Measurements from ENCODE around the gene OTOS.

The OTOS gene

GRCh38 chr2:240161087-240161750 lies 20.8 kb upstream of the OTOS start:
- no peak for TF ChIP-seq CTCF (IDR thresholded peaks at IDR 0.05; ENCODE audit: control extremely low read depth, extremely low read depth, low read depth, missing control alignments)
- ChIA-PET CTCF (no interaction called here), POLR2A (no interaction called here)
- no peak for DNase-seq (ENCODE audit: extremely low spot score)

- no peak for TF ChIP-seq CTCF (IDR thresholded peaks at IDR 0.05; ENCODE audit: control extremely low read depth, extremely low read depth, low read depth, missing control alignments)
- DNase-seq (ENCODE audit: extremely low spot score), result no peak
- ChIA-PET CTCF (interaction anchor here (0.9 kb wide), 1 partner anchor 10 kb away, joined by 4 read pairs; no protein-coding TSS in a partner anchor), POLR2A (no interaction called here)
These were observed 20.0 kb upstream of the OTOS start for GRCh38 chr2:240160291-240161086.

- ChIA-PET POLR2A (no interaction called here), CTCF (interaction anchor here (0.9 kb wide), 1 partner anchor 9 kb away, joined by 4 read pairs; no protein-coding TSS in a partner anchor)
- TF ChIP-seq CTCF (IDR thresholded peaks at IDR 0.05; ENCODE audit: control extremely low read depth, extremely low read depth, low read depth, missing control alignments), result no peak
- DNase-seq (ENCODE audit: extremely low spot score), result no peak
These were observed 18.9 kb upstream of the OTOS start for GRCh38 chr2:240159251-240159839.

- CTCF ChIA-PET, result interaction anchor here (2.1 kb wide), 1 partner anchor 13 kb away, joined by 6 read pairs; no protein-coding TSS in a partner anchor
- no peak for TF ChIP-seq CTCF (IDR thresholded peaks at IDR 0.05; ENCODE audit: control extremely low read depth, extremely low read depth, low read depth, missing control alignments)
- DNase-seq (ENCODE audit: extremely low spot score), result no peak
- POLR2A ChIA-PET, result no interaction called here
These were observed 16.7 kb upstream of the OTOS start for GRCh38 chr2:240157147-240157470.

GRCh38 chr2:240156435-240157146 lies 16.1 kb upstream of the OTOS start:
- no peak for DNase-seq (ENCODE audit: extremely low spot score)
- ChIA-PET CTCF (interaction anchor here (2.1 kb wide), 1 partner anchor 13 kb away, joined by 6 read pairs; no protein-coding TSS in a partner anchor), POLR2A (no interaction called here)
- no peak for TF ChIP-seq CTCF (IDR thresholded peaks at IDR 0.05; ENCODE audit: control extremely low read depth, extremely low read depth, low read depth, missing control alignments)

GRCh38 chr2:240155745-240156390 lies 15.4 kb upstream of the OTOS start:
- no peak for DNase-seq (ENCODE audit: extremely low spot score)
- TF ChIP-seq CTCF (IDR thresholded peaks at IDR 0.05; ENCODE audit: control extremely low read depth, extremely low read depth, low read depth, missing control alignments), result no peak
- ChIA-PET POLR2A (no interaction called here), CTCF (interaction anchor here (1.6 to 2.1 kb wide), 2 partner anchors 12 to 95 kb away, joined by 5 to 6 read pairs; no protein-coding TSS in a partner anchor)
